Sigmoid colon (tissue), 7 donors: ENCODE measurements around the gene BRSK2. TPM values are rescaled to one million over a fixed set of nuclear protein-coding genes. Genes with fewer than 3 reads are reported as not detected.

Source experiments
- DNase-seq: peaks from one replicate; pipeline ENCODE4 v3.0.0-alpha.2; 2019
- H3K27ac ChIP-seq, 4 donors: fragments of 200-600 bp; sonication (generic); one replicate each; pipeline ENCODE4 v1.5.1; 2016 to 2019; ENCODE audit warnings: mild to moderate bottlenecking in 1 of 4
- H3K27me3 ChIP-seq, 3 donors: fragments of 200-600 bp; sonication (generic); one replicate each; pipeline ENCODE4 v1.5.1; 2019; ENCODE audit warnings: mild to moderate bottlenecking in 1 of 3
- H3K36me3 ChIP-seq, 4 donors: fragments of 200-600 bp; sonication (generic); one replicate each; pipeline ENCODE4 v1.5.1; 2016 to 2019
- H3K4me1 ChIP-seq, 4 donors: fragments of 200-600 bp; sonication (generic); one replicate each; pipeline ENCODE4 v1.5.1; 2017 to 2019
- H3K4me3 ChIP-seq, 4 donors: fragments of 200-600 bp; sonication (generic); one replicate each; pipeline ENCODE4 v1.5.1; 2017 to 2019; ENCODE audit warnings: mild to moderate bottlenecking in 2 of 4, moderate library complexity in 1 of 4
- H3K9me3 ChIP-seq, 4 donors: fragments of 200-600 bp in 3 of 4; sonication (generic) in 3 of 4; one replicate each; pipeline versions ENCODE4 v1.5.1 to v1.6.1; 2013 to 2019
- CTCF ChIP-seq, 4 experiments: fragments of 450-650 bp in 3 of 4; fragments of 200-600 bp in 1 of 4; IDR thresholded peaks; one replicate each; pipeline ENCODE4 v1.5.1; 2016 to 2019; ENCODE audit warnings: antibody characterized with exemption in 4 of 4, mild to moderate bottlenecking in 3 of 4, moderate library complexity in 2 of 4
- EP300 ChIP-seq, 4 donors: sonication (generic); formaldehyde crosslinking; IDR thresholded peaks; one replicate each; pipeline ENCODE4 v1.6.1; 2017; ENCODE audit warnings: antibody characterized with exemption in 4 of 4
- POLR2A ChIP-seq, 2 donors: fragments of 450-650 bp; IDR thresholded peaks; one replicate each; pipeline ENCODE4 v1.6.1; 2016; ENCODE audit warnings: antibody characterized with exemption in 2 of 2, mild to moderate bottlenecking in 2 of 2, moderate library complexity in 2 of 2
- POLR2AphosphoS5 ChIP-seq, 4 donors: sonication (generic); formaldehyde crosslinking; IDR thresholded peaks; one replicate each; pipeline ENCODE4 v1.6.1; 2017; ENCODE audit warnings: antibody characterized with exemption in 4 of 4
- WGBS, 2 donors: extraction: QIAGEN DNeasy Blood & Tissue Kit; methylation state at CpG; one replicate each; pipeline ENCODE4 v1.1.7; 2013; 5-methylcytosine and 5-hydroxymethylcytosine counted together
- intact Hi-C: fragments of 100-400 bp; cut with DNase I; formaldehyde crosslinking; loops from one replicate; pipeline ENCODE4 v1.15.1; 2023
- polyA plus RNA-seq, 3 donors: library from polyadenylated mRNA; stranded (reverse); fragments of 200-250 nt; gene quantifications; one replicate each; pipeline ENCODE4 v1.2.3, GENCODE V29; 2013
- total RNA-seq, 4 donors: library from RNA; depleted of rRNA; stranded (reverse); fragments of >200 nt; gene quantifications; one replicate each; pipeline ENCODE4 v1.1.0, GENCODE V29; 2016
- donor health status: healthy with polysubstance abuse.
- donor health status: Bipolar disorder and iron deficiency.
- donor health status: healthy.

Gene BRSK2
- total and polyA plus RNA-seq, 7 donors: 1.7 to 3.2 (median 1.9) TPM; not detected in 2

DNA sequence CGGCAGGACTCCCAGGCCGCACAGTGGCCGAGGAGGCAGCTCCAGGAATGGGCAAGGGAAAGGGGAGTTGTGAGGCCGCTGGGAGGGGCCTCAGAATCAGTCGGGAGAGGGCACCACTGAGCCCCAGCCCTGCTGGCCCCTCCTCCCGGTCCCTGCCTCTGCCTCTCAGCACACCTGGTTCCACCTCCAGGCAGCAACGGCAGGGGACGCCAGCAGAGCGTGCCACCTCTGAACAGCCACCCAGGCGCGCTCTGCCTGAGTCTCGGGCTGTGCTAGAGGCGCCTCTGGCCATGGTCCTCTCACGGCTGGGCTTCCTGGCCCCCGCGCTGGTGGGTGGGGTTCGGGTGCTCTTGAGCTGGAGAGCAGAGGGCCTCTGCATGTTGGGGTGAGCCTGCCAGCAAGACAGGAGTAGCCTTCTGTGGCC is 63.9 kb downstream of the BRSK2 start:
- Histone ChIP-seq H3K9me3 (no peaks in the 10 kb centered on the region), H3K4me1 (peaks cover 0 to 22% (median 16%) of the 10 kb centered on the region in 4 donors), H3K36me3 (no peaks in the 10 kb centered on the region), H3K27me3 (no peaks in the 10 kb centered on the region), H3K4me3 (no peak overlapping the region), H3K27ac (no peak overlapping the region)
- intact Hi-C loops: loop anchor here (2.0 kb wide), 1 partner anchor 61 kb away; no protein-coding TSS in a partner anchor
- peak in 2 of 4 donors; percentile 4 to 23 for TF ChIP-seq POLR2AphosphoS5 (IDR thresholded peaks at IDR 0.05)
- TF ChIP-seq CTCF (IDR thresholded peaks at IDR 0.05): peak; percentile 20 to 47 (median 28)
- no peak for TF ChIP-seq EP300 (IDR thresholded peaks at IDR 0.05)
- TF ChIP-seq POLR2A (IDR thresholded peaks at IDR 0.05): no peak
- WGBS, 2 donors: 8 to 19% methylated on average over 17 of the region's 17 CpGs
- DNase-seq: peak; percentile 84

DNA sequence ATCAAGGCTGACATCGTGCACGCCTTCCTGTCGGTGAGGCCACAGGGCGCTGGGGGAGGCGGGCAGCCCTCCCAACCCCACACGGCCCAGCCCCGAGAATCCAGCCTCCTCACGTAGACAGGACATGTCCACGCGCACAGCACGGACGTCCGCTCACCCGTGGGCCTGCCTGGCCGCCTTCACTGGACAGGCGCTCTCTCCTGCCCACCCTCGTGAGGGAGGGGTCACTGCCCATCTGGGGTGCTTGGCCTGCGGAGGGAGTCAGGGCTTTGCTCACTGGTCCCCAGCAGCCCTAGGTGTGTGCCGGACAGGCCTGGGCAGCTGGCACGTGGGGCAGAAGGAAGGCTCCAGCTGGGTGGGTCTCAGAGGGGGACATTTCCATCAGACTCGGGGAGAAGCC is 64.8 kb downstream of the BRSK2 start:
- WGBS, 2 donors: 73 to 78% methylated on average over 21 of the region's 21 CpGs
- no peak overlapping the region for H3K4me3 ChIP-seq
- no peak for TF ChIP-seq POLR2A (IDR thresholded peaks at IDR 0.05)
- peak in 3 of 4 donors; percentile 37 to 51 (median 39) for TF ChIP-seq POLR2AphosphoS5 (IDR thresholded peaks at IDR 0.05)
- H3K27me3 ChIP-seq: no peaks in the 10 kb centered on the region
- peaks cover 0 to 32% (median 25%) of the 10 kb centered on the region in 4 donors for H3K4me1 ChIP-seq
- no peaks in the 10 kb centered on the region for H3K9me3 ChIP-seq
- no peak for DNase-seq
- H3K36me3 ChIP-seq: no peaks in the 10 kb centered on the region
- intact Hi-C loops: no loop called here
- H3K27ac ChIP-seq: no peak overlapping the region

GRCh38 chr11:1455032-1455762 is 65.5 kb downstream of the BRSK2 start:
- H3K27me3 ChIP-seq: no peaks in the 10 kb centered on the region
- TF ChIP-seq CTCF (IDR thresholded peaks at IDR 0.05) (no peak), POLR2AphosphoS5 (IDR thresholded peaks at IDR 0.05) (no peak), POLR2A (IDR thresholded peaks at IDR 0.05) (no peak), EP300 (IDR thresholded peaks at IDR 0.05) (no peak)
- H3K36me3 ChIP-seq: no peaks in the 10 kb centered on the region
- whole genome bisulfite sequencing, 2 donors: 60 to 76% methylated on average over 24 of the region's 24 CpGs
- H3K9me3 ChIP-seq: no peaks in the 10 kb centered on the region
- no peak overlapping the region for H3K27ac ChIP-seq
- H3K4me3 ChIP-seq: no peak overlapping the region
- peaks cover 0 to 38% (median 32%) of the 10 kb centered on the region in 4 donors for H3K4me1 ChIP-seq
- DNase-seq: no peak
- intact Hi-C loops: loop anchor here (5.0 kb wide), 1 partner anchor 117 kb away; the partner anchor contains the start of gene DUSP8

DNA sequence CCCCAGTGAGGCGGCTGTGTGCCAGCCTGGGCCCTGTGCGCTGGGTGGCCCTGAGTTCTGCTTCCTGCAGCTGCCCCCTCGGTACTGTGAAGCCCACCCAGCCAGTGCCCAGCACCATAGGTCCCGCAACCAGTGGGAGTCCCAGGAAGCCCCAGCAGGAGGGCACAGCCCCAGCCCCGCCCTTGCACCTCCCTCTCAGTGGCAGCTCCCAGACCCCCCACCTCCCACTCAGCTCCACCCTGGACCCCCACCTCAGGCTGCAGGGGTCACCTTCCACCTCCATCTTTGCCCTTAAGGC is 66.0 kb downstream of the BRSK2 start:
- WGBS, 2 donors: 59 to 79% methylated on average over 5 of the region's 5 CpGs
- Histone ChIP-seq H3K4me3 (no peak overlapping the region), H3K9me3 (no peaks in the 10 kb centered on the region), H3K27me3 (no peaks in the 10 kb centered on the region), H3K36me3 (no peaks in the 10 kb centered on the region), H3K4me1 (peaks cover 0 to 42% (median 35%) of the 10 kb centered on the region in 4 donors), H3K27ac (no peak overlapping the region)
- DNase-seq: no peak
- no peak for TF ChIP-seq POLR2A (IDR thresholded peaks at IDR 0.05)
- TF ChIP-seq CTCF (IDR thresholded peaks at IDR 0.05): no peak
- no peak for TF ChIP-seq EP300 (IDR thresholded peaks at IDR 0.05)
- no peak for TF ChIP-seq POLR2AphosphoS5 (IDR thresholded peaks at IDR 0.05)
- intact Hi-C loops: loop anchor here (5.0 kb wide), 1 partner anchor 117 kb away; the partner anchor contains the start of gene DUSP8

DNA sequence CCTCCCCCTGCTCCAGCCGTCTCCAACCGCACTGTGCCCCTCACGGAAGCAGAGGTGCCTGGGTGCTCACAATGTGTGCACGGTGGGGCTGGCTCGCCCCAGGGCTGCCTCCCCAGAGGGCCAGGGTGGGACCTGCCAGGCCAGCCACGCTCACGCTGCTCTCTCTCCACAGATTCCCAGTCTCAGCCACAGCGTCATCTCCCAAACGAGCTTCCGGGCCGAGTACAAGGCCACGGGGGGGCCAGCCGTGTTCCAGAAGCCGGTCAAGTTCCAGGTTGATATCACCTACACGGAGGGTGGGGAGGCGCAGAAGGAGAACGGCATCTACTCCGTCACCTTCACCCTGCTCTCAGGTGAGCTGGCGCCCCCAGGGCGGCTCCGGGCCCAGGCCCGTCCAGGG is 66.4 kb downstream of the BRSK2 start:
- DNase-seq: no peak
- intact Hi-C loops: loop anchor here (5.0 kb wide), 1 partner anchor 116 kb away; the partner anchor contains the start of gene DUSP8
- TF ChIP-seq POLR2AphosphoS5 (IDR thresholded peaks at IDR 0.05): no peak
- TF ChIP-seq EP300 (IDR thresholded peaks at IDR 0.05): no peak
- no peak for TF ChIP-seq CTCF (IDR thresholded peaks at IDR 0.05)
- no peak for TF ChIP-seq POLR2A (IDR thresholded peaks at IDR 0.05)
- Histone ChIP-seq H3K9me3 (no peaks in the 10 kb centered on the region), H3K27ac (no peak overlapping the region), H3K4me1 (peaks cover 0 to 47% (median 39%) of the 10 kb centered on the region in 4 donors), H3K36me3 (no peaks in the 10 kb centered on the region), H3K4me3 (no peak overlapping the region), H3K27me3 (no peaks in the 10 kb centered on the region)
- WGBS, 2 donors: 26 to 73% methylated on average over 22 of the region's 22 CpGs
